HG02678 (cell line): ENCODE data around the gene DOC2B.

Experiments
- ATAC-seq: cut with Tn5 transposase; IDR thresholded peaks from one replicate; pipeline ENCODE4 v1.9.1; 2021; ENCODE audit warnings: mild to moderate bottlenecking, moderate library complexity; ENCODE audit not compliant: unreplicated experiment

The DOC2B gene

GRCh38 chr17:164303-165235 lies 16.9 kb downstream of the DOC2B start:
- ATAC-seq, result no peak

GRCh38 chr17:163514-164098 lies 17.8 kb downstream of the DOC2B start:
- ATAC-seq, result no peak

DNA sequence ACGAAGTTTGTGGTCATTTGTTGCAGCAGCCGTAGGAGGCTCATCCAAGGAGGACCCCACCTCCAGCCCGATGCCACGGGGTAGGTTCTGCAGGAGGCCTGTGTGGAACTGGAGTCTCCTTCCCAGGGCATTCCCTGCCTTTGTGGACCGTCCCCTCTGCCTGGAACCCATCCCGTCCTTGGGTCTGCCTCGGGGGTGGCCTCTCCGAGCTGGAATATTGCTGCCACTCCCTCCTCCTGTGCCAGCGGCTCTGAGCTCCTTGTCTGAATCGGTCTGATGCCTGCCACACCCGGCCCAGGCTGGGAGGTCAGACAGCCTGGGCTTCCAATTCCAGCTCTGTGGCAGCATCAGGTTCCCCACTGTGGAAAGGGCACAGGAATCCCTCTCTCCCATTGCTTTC lies 18.8 kb downstream of the DOC2B start:
- no peak for ATAC-seq

- ATAC-seq, result no peak
Observed at GRCh38 chr17:161481-161880, 20.0 kb downstream of the DOC2B start.

- ATAC-seq, result no peak
Observed at GRCh38 chr17:160336-160735, 21.1 kb downstream of the DOC2B start.

DNA sequence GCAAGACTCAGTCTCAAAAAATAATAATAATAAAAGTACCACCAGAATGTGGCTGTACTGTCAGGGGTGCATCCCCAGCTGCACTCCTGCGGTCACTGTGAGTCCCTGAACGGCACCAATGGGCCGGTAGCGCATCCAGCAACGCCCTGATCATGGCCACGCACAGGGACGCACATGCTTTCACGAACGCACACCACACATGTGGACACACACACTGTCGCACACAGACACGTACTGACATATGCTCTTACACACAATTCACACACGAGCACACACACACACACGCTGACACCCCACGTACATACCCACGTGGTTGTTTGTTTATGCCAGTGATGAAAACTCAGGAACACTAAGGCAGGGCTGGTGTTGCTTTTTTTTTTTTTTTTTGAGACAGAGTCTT lies 21.8 kb downstream of the DOC2B start:
- no peak for ATAC-seq

DNA sequence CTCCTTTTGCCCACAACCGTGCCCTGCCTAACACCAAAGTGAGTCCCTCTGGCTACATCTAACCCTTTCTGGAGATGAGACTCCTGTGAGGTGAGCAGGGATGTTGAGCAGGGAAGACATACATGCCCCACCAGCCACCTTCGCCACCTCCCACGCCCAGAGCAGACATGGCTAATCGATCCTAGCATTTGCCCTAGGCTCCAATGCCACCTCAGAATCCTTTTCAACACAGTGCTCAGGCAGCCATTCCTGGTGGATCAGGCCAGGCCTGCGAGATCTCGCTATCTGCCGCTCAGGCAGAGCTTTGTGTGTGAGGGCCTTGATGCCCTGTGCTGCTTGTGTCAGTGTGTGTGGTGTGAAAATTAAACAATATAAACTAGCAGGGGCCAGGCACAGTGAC lies 23.1 kb downstream of the DOC2B start:
- no peak for ATAC-seq

DNA sequence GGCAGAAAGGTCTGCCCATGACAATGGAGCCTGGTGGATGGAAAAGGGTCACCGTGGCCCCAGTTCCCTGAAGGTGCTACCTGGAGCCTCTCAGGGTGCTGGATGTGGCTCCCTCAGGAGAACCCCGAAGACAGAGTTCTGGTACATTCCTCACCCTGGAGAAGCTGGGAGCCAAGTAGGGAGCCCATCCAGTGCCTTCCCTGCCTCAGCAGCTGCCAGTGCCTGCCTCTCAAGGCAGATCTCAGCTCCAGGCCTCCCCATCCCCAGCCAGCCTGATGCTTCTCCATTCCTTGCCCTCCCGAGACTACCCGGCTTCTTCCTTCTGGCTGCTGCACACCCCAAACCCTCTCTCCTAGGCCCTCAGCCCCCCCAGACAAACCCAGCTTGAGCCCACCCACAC lies 23.5 kb downstream of the DOC2B start:
- ATAC-seq, result no peak

DNA sequence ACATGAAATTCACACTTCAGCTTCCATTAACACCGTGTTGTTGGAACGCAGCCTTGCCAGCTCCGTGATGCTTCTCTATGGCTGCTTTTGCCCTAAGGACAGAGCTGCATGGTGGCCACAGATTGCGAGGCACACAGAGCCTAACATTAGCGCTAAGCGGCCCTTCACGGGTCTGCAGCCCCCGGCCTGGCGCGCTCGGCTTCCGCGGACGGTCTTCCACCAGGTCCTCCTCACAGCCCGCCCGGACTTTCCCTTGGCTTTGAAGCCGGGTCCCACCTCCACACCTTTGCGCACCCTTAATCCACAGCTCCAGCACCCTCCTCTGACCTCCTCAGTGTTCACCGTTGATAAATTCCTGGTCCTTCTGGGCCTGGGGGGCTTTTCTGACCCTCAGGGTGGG lies 24.5 kb downstream of the DOC2B start:
- ATAC-seq, result no peak

DNA sequence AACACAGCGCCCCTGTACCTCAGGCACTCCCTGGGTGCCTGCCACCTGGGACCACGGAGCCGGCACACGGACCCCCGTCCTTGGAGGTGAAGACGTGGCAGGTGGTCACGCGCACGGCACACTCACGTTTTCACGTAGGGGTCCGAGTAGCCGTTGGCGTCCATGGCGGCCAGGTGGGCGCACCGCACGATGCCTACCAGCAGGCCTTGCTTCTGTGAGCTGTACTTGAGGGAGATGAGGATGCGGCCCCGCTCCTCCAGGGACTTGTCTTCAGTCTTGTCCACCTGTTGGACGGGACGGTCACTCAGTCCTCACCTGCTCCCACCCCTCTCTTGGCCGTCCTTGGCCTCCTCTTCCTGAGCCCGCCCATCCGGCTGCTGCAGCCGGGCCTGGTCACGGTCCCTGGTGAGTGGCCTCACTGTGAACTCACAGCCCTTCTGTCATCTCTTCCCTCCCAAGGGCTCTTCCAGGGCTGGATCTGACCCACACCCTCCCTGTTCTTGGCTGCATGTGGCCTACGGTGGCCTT lies 25.3 kb downstream of the DOC2B start:
- no peak for ATAC-seq

DNA sequence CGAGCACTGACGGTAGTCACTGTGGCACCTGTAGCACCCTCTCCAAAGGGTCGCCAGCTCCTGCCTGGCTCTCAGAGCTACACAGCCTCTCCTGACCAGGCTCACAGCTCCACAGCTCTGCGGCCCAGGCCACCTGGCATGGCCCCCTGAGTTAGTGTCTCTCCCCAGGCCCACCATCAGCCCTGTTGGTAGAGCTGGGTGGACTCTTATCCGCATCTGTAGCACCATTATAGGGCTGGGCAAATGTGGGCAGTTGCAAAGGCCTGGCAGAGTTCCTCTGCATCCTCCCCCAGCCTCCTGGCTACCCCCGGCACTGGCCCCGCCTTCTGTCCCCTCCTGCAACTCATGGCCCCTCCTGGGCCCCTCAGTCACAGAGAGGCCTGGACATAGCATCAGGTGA lies 25.9 kb downstream of the DOC2B start:
- ATAC-seq, result no peak

DNA sequence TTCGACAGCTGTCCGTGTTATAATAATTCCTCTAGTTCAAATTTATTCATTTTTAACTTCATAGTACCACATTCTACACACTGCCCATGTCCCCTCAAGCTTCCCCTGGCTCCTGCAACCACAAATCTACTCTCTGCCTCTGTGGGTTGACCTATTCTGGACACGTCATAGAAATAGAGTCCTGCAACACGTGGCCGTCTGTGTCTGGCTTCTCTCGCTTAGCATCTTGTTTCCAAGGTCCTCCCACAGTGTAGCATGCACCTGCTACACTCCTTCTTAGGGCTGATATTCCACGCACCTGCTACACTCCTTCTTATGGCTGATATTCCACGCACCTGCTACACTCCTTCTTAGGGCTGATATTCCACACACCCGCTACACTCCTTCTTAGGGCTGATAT lies 27.6 kb downstream of the DOC2B start:
- ATAC-seq, result no peak

GRCh38 chr17:152860-153420 lies 28.5 kb downstream of the DOC2B start:
- no peak for ATAC-seq

- no peak for ATAC-seq
Observed at GRCh38 chr17:151886-152859, 29.3 kb downstream of the DOC2B start.

DNA sequence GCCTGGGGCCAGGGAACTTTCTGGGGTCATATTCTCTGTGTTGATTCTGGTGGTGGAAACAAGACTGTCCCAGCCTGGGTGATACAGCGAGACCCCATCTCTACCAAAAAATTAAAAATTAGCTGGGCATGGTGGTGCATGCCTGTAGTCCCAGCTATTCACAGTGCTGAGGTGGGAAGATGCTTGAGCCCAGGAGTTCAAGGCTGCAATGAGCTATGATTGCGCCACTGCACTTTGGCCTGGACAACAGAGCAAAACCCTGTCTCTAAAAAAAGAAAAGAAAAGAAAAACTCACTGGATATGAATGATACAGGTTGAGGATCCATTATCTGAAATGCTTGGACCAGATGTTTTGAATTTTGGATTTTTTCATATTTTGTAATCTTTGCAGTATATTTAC lies 30.4 kb downstream of the DOC2B start:
- ATAC-seq, result no peak

DNA sequence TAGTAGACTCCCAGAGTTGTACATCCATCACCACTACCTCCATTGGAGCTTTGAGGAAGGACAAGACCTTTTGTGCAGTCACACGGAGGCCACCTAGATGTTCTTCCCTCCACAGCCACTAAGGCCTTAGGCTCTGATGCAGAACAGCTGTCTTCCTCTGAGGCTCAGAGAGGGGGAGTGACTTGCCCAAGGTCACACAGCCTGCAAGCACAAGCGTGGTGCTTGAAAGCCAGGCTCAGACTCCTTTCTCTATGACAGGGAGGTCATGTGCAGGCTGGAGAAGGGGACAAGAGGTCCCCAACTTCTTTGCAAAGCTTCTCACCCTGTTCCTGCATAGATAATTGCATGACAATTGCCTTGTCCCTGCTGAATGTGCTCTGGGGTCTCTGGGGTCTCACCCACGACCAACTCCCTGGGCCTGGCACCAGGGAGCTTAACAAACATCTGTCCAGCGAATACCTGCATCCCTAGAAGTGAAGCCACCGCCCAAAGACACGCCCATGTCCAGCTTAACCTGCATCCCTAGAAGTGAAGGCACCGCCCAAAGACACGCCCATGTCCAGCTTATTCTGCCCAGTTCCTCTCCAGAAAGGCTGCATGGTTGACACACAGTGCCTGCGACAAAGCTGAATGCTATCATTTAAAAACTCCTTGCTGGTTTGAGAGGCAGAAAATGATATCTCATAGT lies 31.4 kb downstream of the DOC2B start:
- no peak for ATAC-seq

DNA sequence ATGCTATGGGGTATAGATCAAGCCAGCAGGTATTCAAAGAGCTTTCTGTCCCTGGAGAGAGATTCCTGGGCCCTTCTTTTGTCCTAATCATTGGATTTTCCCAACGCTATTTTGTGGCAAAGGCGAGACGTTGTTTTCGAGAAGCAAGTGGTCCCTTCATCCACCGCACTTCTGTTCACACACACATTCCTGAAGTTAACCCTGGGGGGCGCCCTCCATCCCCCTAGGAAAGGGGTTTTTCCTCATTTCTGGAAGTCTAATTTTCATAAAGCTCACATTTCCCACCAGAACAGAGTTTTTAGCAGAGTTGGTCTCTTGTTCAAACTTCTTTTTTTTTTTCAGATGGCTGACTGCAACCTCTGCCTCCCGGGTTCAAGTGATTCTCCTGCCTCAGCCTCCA lies 32.2 kb downstream of the DOC2B start:
- ATAC-seq, result no peak

- ATAC-seq, result no peak
Observed at GRCh38 chr17:148757-149156, 32.7 kb downstream of the DOC2B start.

- no peak for ATAC-seq
Observed at GRCh38 chr17:147796-148740, 33.4 kb downstream of the DOC2B start.
